Neural crest cell (in vitro differentiated cells): ENCODE results near the gene SH3RF3. TPM values are rescaled to one million over a fixed set of nuclear protein-coding genes. Genes with fewer than 3 reads are reported as not detected.

Source experiments
- DNase-seq: peaks from one replicate; pipeline ENCODE4 v3.0.0; 2021; ENCODE audit warnings: low read depth, mixed read lengths, low spot score
- H3K27ac Mint-ChIP-seq: one replicate; pipeline ENCODE4 v1.8.0; 2021; ENCODE audit warnings: mild to moderate bottlenecking, mixed read lengths; ENCODE audit not compliant: unreplicated experiment
- H3K27me3 Mint-ChIP-seq: 2 replicates; pipeline ENCODE4 v1.8.0; 2021; ENCODE audit warnings: low read depth, mild to moderate bottlenecking, mixed read lengths
- H3K36me3 Mint-ChIP-seq: 2 replicates; pipeline ENCODE4 v1.8.0; 2021; ENCODE audit warnings: low read depth, mild to moderate bottlenecking, mixed read lengths
- H3K4me1 Mint-ChIP-seq: 2 replicates; pipeline ENCODE4 v1.8.0; 2021; ENCODE audit warnings: mixed read lengths
- H3K4me3 Mint-ChIP-seq: one replicate; pipeline ENCODE4 v1.8.0; 2021; ENCODE audit warnings: mild to moderate bottlenecking, mixed read lengths
- H3K9me3 Mint-ChIP-seq: 2 replicates; pipeline ENCODE4 v1.8.0; 2021; ENCODE audit warnings: mixed read lengths
- CTCF ChIP-seq: fragments of 200-600 bp; sonication (generic); conservative IDR thresholded peaks from 2 replicates; pipeline ENCODE4 v1.5.0; 2021; ENCODE audit warnings: antibody characterized with exemption, mild to moderate bottlenecking
- total RNA-seq: library from RNA; stranded (reverse); gene quantifications from 2 replicates; pipeline ENCODE4 v1.2.1, GENCODE V29; 2021

The SH3RF3 gene
- total RNA-seq, 1 donor from 2014 or later = 0.70 TPM

- no peaks in the 10 kb centered on the region for H3K9me3 Mint-ChIP-seq
- H3K36me3 Mint-ChIP-seq = no peaks in the 10 kb centered on the region
- no peak overlapping the region for H3K27ac Mint-ChIP-seq
- no peak overlapping the region for H3K4me3 Mint-ChIP-seq
- no peak for TF ChIP-seq CTCF
- DNase-seq = no peak
- peaks cover 4% of the 10 kb centered on the region for H3K27me3 Mint-ChIP-seq
- peaks cover 5% of the 10 kb centered on the region for H3K4me1 Mint-ChIP-seq
These were observed 80.4 kb downstream of the SH3RF3 start for GRCh38 chr2:109209412-109209811.

GRCh38 chr2:109209941-109210340 lies 80.9 kb downstream of the SH3RF3 start:
- no peaks in the 10 kb centered on the region for H3K9me3 Mint-ChIP-seq
- no peak for TF ChIP-seq CTCF

GRCh38 chr2:109210431-109211200 lies 81.6 kb downstream of the SH3RF3 start:
- no peak overlapping the region for H3K4me3 Mint-ChIP-seq
- no peak for DNase-seq
- H3K36me3 Mint-ChIP-seq = no peaks in the 10 kb centered on the region
- H3K27ac Mint-ChIP-seq = peak overlapping the region; percentile 36
- no peak for TF ChIP-seq CTCF
- peaks cover 5% of the 10 kb centered on the region for H3K4me1 Mint-ChIP-seq
- H3K9me3 Mint-ChIP-seq = no peaks in the 10 kb centered on the region
- H3K27me3 Mint-ChIP-seq = peaks cover 4% of the 10 kb centered on the region

More at GRCh38 chr2:109209941-109210340, 80.9 kb downstream of the SH3RF3 start:
- Mint-ChIP-seq H3K27ac (no peak overlapping the region), H3K4me1 (peaks cover 5% of the 10 kb centered on the region), H3K27me3 (peaks cover 4% of the 10 kb centered on the region), H3K4me3 (no peak overlapping the region), H3K36me3 (no peaks in the 10 kb centered on the region)
- no peak for DNase-seq

GRCh38 chr2:109211315-109211714 lies 82.3 kb downstream of the SH3RF3 start:
- peaks cover 4% of the 10 kb centered on the region for H3K27me3 Mint-ChIP-seq
- H3K27ac Mint-ChIP-seq = no peak overlapping the region
- no peak for DNase-seq
- H3K36me3 Mint-ChIP-seq = no peaks in the 10 kb centered on the region
- no peak for TF ChIP-seq CTCF
- no peaks in the 10 kb centered on the region for H3K9me3 Mint-ChIP-seq
- H3K4me1 Mint-ChIP-seq = peaks cover 5% of the 10 kb centered on the region
- no peak overlapping the region for H3K4me3 Mint-ChIP-seq

- Mint-ChIP-seq H3K9me3 (no peaks in the 10 kb centered on the region), H3K27me3 (peaks cover 4% of the 10 kb centered on the region), H3K4me3 (no peak overlapping the region), H3K36me3 (no peaks in the 10 kb centered on the region), H3K27ac (no peak overlapping the region), H3K4me1 (peaks cover under 1% of the 10 kb centered on the region)
- no peak for DNase-seq
- TF ChIP-seq CTCF = no peak
These were observed 84.0 kb downstream of the SH3RF3 start for GRCh38 chr2:109212836-109213563.
